ENCODE data around the gene MPP2.

MPP2 gene

DNA sequence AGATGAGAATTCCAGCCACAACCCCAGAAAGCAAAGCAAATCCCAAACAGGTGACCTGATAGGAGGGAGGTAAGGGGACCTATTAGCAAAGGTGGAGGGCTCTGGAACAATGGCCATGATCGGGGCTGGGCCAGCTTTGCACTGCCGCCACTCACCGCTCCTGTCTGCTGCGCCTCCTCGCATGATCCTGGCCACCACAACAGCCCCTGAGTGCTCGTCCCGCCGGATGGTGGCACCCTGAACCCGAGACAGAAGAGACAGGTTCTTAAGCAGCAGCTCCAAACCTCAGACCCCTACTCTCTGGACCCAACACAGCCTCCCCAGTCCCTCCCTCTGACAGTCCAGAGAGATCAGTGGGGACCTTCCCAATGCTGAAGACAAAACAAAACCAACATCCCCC, 79.7 kb downstream of the MPP2 start:
- Histone ChIP-seq H3K4me3 (ENCODE audit: low read length) (no peak overlapping the region), H3K9me3 (ENCODE audit: insufficient read depth, low read depth, low read length) (no peaks in the 10 kb centered on the region), H3K9ac (ENCODE audit: low read depth, low read length) (no peak overlapping the region), H3K27ac (ENCODE audit: low read depth, low read length) (no peak overlapping the region), H3K36me3 (ENCODE audit: insufficient read depth, low read length) (peaks cover 4% of the 10 kb centered on the region), H3K4me1 (ENCODE audit: insufficient read depth, low read length) (no peaks in the 10 kb centered on the region), H3K27me3 (ENCODE audit: insufficient read depth, low read length) (peaks cover 10% of the 10 kb centered on the region)
- WGBS = 95% methylated on average over 9 of the region's 9 CpGs

- Histone ChIP-seq H3K27me3 (ENCODE audit: insufficient read depth, low read length) (no peaks in the 10 kb centered on the region), H3K36me3 (ENCODE audit: insufficient read depth, low read length) (peaks cover 4% of the 10 kb centered on the region)
- WGBS = 93% methylated on average over 7 of the region's 7 CpGs
Measured at GRCh38 chr17:43826206-43826605, 81.1 kb downstream of the MPP2 start.

GRCh38 chr17:43825567-43825966, 81.8 kb downstream of the MPP2 start:
- no peaks in the 10 kb centered on the region for H3K27me3 ChIP-seq (ENCODE audit: insufficient read depth, low read length)
- peaks cover 4% of the 10 kb centered on the region for H3K36me3 ChIP-seq (ENCODE audit: insufficient read depth, low read length)
- no peaks in the 10 kb centered on the region for H3K9me3 ChIP-seq (ENCODE audit: insufficient read depth, low read depth, low read length)
- H3K9ac ChIP-seq (ENCODE audit: low read depth, low read length) = no peak overlapping the region
- no peak overlapping the region for H3K4me3 ChIP-seq (ENCODE audit: low read length)
- WGBS = 94% methylated on average over 12 of the region's 12 CpGs
- no peak overlapping the region for H3K27ac ChIP-seq (ENCODE audit: low read depth, low read length)
- no peaks in the 10 kb centered on the region for H3K4me1 ChIP-seq (ENCODE audit: insufficient read depth, low read length)

More at GRCh38 chr17:43826206-43826605, 81.1 kb downstream of the MPP2 start:
- H3K9me3 ChIP-seq (ENCODE audit: insufficient read depth, low read depth, low read length) = no peaks in the 10 kb centered on the region
- no peak overlapping the region for H3K27ac ChIP-seq (ENCODE audit: low read depth, low read length)
- H3K4me3 ChIP-seq (ENCODE audit: low read length) = no peak overlapping the region
- no peaks in the 10 kb centered on the region for H3K4me1 ChIP-seq (ENCODE audit: insufficient read depth, low read length)
- H3K9ac ChIP-seq (ENCODE audit: low read depth, low read length) = no peak overlapping the region

Measured in HUES64 (cell line).